ENCODE measurements around the gene MAGI1. TPM values are rescaled to one million over a fixed set of nuclear protein-coding genes. Genes with fewer than 3 reads are reported as not detected.

Gene MAGI1
- total RNA-seq, 5 donors from 2014 or later (not counting 1 experiment from before 2014, with no cell fraction given): 0.23 to 0.63 (median 0.29) TPM

- no peaks in the 10 kb centered on the region for H3K4me1 Mint-ChIP-seq
- no peaks in the 10 kb centered on the region for H3K4me1 ChIP-seq (ENCODE audit: control insufficient read depth in 1 of 2, extremely low read depth in 1 of 2, insufficient read depth in 2 of 2, low read length in 2 of 2)
- H3K9me3 Mint-ChIP-seq: peaks cover 3 to 13% (median 8%) of the 10 kb centered on the region in 3 donors
- peaks cover 0 to 3% of the 10 kb centered on the region in 2 donors for H3K27me3 Mint-ChIP-seq
- WGBS (ENCODE audit: insufficient coverage): 93% methylated on average over 2 of the region's 3 CpGs
- H3K27ac ChIP-seq (ENCODE audit: low read length): no peak overlapping the region
- no peak overlapping the region for H3K27ac Mint-ChIP-seq
- H3K36me3 Mint-ChIP-seq: no peaks in the 10 kb centered on the region
- no peaks in the 10 kb centered on the region for H3K36me3 ChIP-seq (ENCODE audit: control insufficient read depth in 2 of 2, extremely low read depth in 1 of 2, insufficient read depth in 1 of 2, low read length in 1 of 2)
- no peak overlapping the region for H3K4me3 ChIP-seq (ENCODE audit: control insufficient read depth in 1 of 2, extremely low read depth in 1 of 2, low read length in 1 of 2)
- POLR2A ChIA-PET: no interaction called here
- DNase-seq (no peak), ATAC-seq (replicated peaks in 1 of 4) (no peak)
- no peaks in the 10 kb centered on the region for H3K27me3 ChIP-seq (replicated peaks in 1 of 2; ENCODE audit: control insufficient read depth in 2 of 2, extremely low read depth in 1 of 2, insufficient read depth in 2 of 2, low read length in 1 of 2)
- H3K9me3 ChIP-seq: no peaks in the 10 kb centered on the region
- H3K4me3 Mint-ChIP-seq: no peak overlapping the region
- CTCF ChIA-PET: no interaction called here
Measured at GRCh38 chr3:65627062-65627461, 411.7 kb downstream of the MAGI1 start.

GRCh38 chr3:65625305-65625704 lies 413.4 kb downstream of the MAGI1 start:
- no peak overlapping the region for H3K27ac Mint-ChIP-seq
- no peak overlapping the region for H3K4me3 ChIP-seq (ENCODE audit: control insufficient read depth in 1 of 2, extremely low read depth in 1 of 2, low read length in 1 of 2)
- no peaks in the 10 kb centered on the region for H3K36me3 ChIP-seq (ENCODE audit: control insufficient read depth in 2 of 2, extremely low read depth in 1 of 2, insufficient read depth in 1 of 2, low read length in 1 of 2)
- ATAC-seq (replicated peaks in 1 of 4): no peak
- 0% methylated on average over 1 of the region's 3 CpGs for WGBS (ENCODE audit: insufficient coverage)
- H3K27me3 ChIP-seq (replicated peaks in 1 of 2; ENCODE audit: control insufficient read depth in 2 of 2, extremely low read depth in 1 of 2, insufficient read depth in 2 of 2, low read length in 1 of 2): no peaks in the 10 kb centered on the region
- no peaks in the 10 kb centered on the region for H3K4me1 Mint-ChIP-seq
- CTCF ChIA-PET: no interaction called here
- peaks cover 3 to 8% (median 8%) of the 10 kb centered on the region in 3 donors for H3K9me3 Mint-ChIP-seq
- no peaks in the 10 kb centered on the region for H3K27me3 Mint-ChIP-seq
- H3K27ac ChIP-seq (ENCODE audit: low read length): no peak overlapping the region
- POLR2A ChIA-PET: no interaction called here
- no peak overlapping the region for H3K4me3 Mint-ChIP-seq
- H3K4me1 ChIP-seq (ENCODE audit: control insufficient read depth in 1 of 2, extremely low read depth in 1 of 2, insufficient read depth in 2 of 2, low read length in 2 of 2): no peaks in the 10 kb centered on the region
- H3K9me3 ChIP-seq: no peaks in the 10 kb centered on the region
- no peak for DNase-seq
- H3K36me3 Mint-ChIP-seq: no peaks in the 10 kb centered on the region

DNA sequence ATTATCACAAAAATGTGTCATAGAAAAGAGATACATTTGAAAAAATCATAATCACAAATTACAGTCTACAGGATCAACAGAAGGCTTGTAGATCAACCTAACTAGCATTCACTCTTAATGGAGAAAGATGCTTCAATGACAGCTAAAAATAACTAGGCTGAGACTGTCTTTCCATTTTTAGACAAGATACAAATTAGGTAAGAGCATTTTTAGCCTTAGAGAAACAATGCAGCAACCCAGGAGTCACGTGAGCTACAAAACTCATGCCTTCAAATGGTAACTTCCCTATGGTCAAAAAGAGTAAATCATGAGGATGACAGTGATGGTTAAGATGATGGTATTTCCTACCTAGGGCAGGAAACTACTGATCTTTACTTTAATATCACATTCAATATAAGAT lies 415.4 kb downstream of the MAGI1 start:
- Histone ChIP-seq H3K4me1 (ENCODE audit: control insufficient read depth in 1 of 2, extremely low read depth in 1 of 2, insufficient read depth in 2 of 2, low read length in 2 of 2) (no peaks in the 10 kb centered on the region), H3K9me3 (no peaks in the 10 kb centered on the region), H3K27me3 (replicated peaks in 1 of 2; ENCODE audit: control insufficient read depth in 2 of 2, extremely low read depth in 1 of 2, insufficient read depth in 2 of 2, low read length in 1 of 2) (no peaks in the 10 kb centered on the region), H3K27ac (ENCODE audit: low read length) (no peak overlapping the region), H3K4me3 (ENCODE audit: control insufficient read depth in 1 of 2, extremely low read depth in 1 of 2, low read length in 1 of 2) (no peak overlapping the region), H3K36me3 (ENCODE audit: control insufficient read depth in 2 of 2, extremely low read depth in 1 of 2, insufficient read depth in 1 of 2, low read length in 1 of 2) (no peaks in the 10 kb centered on the region)
- Mint-ChIP-seq H3K4me3 (no peak overlapping the region), H3K27me3 (no peaks in the 10 kb centered on the region), H3K36me3 (no peaks in the 10 kb centered on the region), H3K9me3 (peaks cover 3 to 4% (median 3%) of the 10 kb centered on the region in 3 donors), H3K27ac (no peak overlapping the region), H3K4me1 (no peaks in the 10 kb centered on the region)
- ATAC-seq (replicated peaks in 1 of 4): no peak
- WGBS (ENCODE audit: insufficient coverage): no CpG with 5 or more reads among the region's 1 CpG
- no peak for DNase-seq
- ChIA-PET CTCF (no interaction called here), POLR2A (no interaction called here)

DNA sequence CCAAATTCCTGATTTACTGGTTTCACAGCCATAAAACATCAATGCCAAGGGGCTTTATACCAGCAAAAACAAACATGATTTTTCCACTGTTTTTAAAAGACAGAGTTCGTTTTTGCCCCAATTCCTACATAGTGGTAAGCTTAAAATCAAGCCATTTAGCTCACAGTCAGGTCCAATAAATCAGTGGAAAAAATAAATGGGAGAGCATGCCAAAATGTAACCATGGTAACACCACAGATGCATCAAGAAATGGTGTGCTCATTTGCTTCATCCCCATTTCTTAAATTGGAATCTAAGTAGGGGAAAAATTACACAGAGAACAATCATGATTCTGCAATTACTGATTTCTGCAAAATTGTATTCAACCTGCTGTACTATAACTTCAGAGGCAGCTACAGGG lies 418.8 kb downstream of the MAGI1 start:
- Histone ChIP-seq H3K9me3 (no peaks in the 10 kb centered on the region), H3K27me3 (replicated peaks in 1 of 2; ENCODE audit: control insufficient read depth in 2 of 2, extremely low read depth in 1 of 2, insufficient read depth in 2 of 2, low read length in 1 of 2) (no peaks in the 10 kb centered on the region), H3K27ac (ENCODE audit: low read length) (no peak overlapping the region), H3K36me3 (ENCODE audit: control insufficient read depth in 2 of 2, extremely low read depth in 1 of 2, insufficient read depth in 1 of 2, low read length in 1 of 2) (no peaks in the 10 kb centered on the region), H3K4me3 (ENCODE audit: control insufficient read depth in 1 of 2, extremely low read depth in 1 of 2, low read length in 1 of 2) (no peak overlapping the region), H3K4me1 (ENCODE audit: control insufficient read depth in 1 of 2, extremely low read depth in 1 of 2, insufficient read depth in 2 of 2, low read length in 2 of 2) (no peaks in the 10 kb centered on the region)
- CTCF ChIA-PET: no interaction called here
- ATAC-seq (replicated peaks in 1 of 4) (no peak), DNase-seq (no peak)
- Mint-ChIP-seq H3K9me3 (peaks cover 0 to 12% (median 3%) of the 10 kb centered on the region in 3 donors), H3K4me3 (no peak overlapping the region), H3K36me3 (no peaks in the 10 kb centered on the region), H3K27ac (no peak overlapping the region), H3K4me1 (no peaks in the 10 kb centered on the region), H3K27me3 (no peaks in the 10 kb centered on the region)
- POLR2A ChIA-PET: no interaction called here
- WGBS (ENCODE audit: insufficient coverage): no CpG with 5 or more reads among the region's 1 CpG

GRCh38 chr3:65619451-65619881 lies 419.3 kb downstream of the MAGI1 start:
- Mint-ChIP-seq H3K4me1 (no peaks in the 10 kb centered on the region), H3K27me3 (no peaks in the 10 kb centered on the region), H3K9me3 (peaks cover 0 to 11% (median 3%) of the 10 kb centered on the region in 3 donors), H3K36me3 (no peaks in the 10 kb centered on the region), H3K27ac (no peak overlapping the region), H3K4me3 (no peak overlapping the region)
- POLR2A ChIA-PET: no interaction called here
- CTCF ChIA-PET: no interaction called here
- no peaks in the 10 kb centered on the region for H3K4me1 ChIP-seq (ENCODE audit: control insufficient read depth in 1 of 2, extremely low read depth in 1 of 2, insufficient read depth in 2 of 2, low read length in 2 of 2)
- DNase-seq (no peak), ATAC-seq (replicated peaks in 1 of 4) (no peak)
- H3K27me3 ChIP-seq (replicated peaks in 1 of 2; ENCODE audit: control insufficient read depth in 2 of 2, extremely low read depth in 1 of 2, insufficient read depth in 2 of 2, low read length in 1 of 2): no peaks in the 10 kb centered on the region
- WGBS (ENCODE audit: insufficient coverage): 0% methylated on average over 2 of the region's 5 CpGs
- H3K36me3 ChIP-seq (ENCODE audit: control insufficient read depth in 2 of 2, extremely low read depth in 1 of 2, insufficient read depth in 1 of 2, low read length in 1 of 2): no peaks in the 10 kb centered on the region
- H3K4me3 ChIP-seq (ENCODE audit: control insufficient read depth in 1 of 2, extremely low read depth in 1 of 2, low read length in 1 of 2): no peak overlapping the region
- no peak overlapping the region for H3K27ac ChIP-seq (ENCODE audit: low read length)
- no peaks in the 10 kb centered on the region for H3K9me3 ChIP-seq

DNA sequence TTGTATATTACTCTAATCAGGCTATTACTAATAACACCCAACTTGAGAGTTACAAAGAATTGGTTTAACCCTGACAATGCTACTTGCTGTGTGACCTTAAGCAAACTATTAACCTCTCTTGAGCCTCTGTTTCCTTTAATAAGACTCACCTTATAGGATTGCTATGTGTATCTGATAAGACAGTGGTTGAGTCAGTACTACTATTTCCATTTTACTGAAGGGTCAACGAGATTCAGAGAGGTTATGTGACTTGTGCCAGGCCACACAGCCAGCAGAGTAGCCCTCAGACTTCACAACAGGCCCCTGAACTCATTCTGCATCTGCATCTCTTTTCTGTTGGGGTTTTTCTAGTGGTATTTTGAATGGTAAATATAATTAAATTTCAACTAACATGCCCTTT lies 420.1 kb downstream of the MAGI1 start:
- H3K27me3 Mint-ChIP-seq: no peaks in the 10 kb centered on the region
- CTCF ChIA-PET: no interaction called here
- WGBS (ENCODE audit: insufficient coverage): no CpG with 5 or more reads among the region's 1 CpG

DNA sequence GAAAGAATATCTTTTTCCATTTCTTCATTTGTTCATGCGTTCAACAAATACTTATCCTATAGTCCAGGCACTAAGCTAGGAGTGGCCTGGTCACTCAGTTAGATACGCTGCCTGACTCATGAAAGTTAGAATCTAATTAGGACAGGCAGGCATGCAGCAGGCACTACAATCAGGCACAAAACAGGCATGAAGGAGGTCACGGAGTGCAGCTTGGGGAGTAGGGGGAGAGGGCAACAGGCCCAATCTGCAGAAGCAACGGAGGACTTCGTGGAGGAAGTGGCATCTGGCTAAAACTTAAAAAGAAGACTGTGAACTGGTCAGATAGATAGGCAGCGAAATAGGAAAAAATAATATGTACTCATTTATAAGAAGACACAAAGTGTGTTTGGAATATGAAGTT lies 420.9 kb downstream of the MAGI1 start:
- H3K4me1 Mint-ChIP-seq: no peaks in the 10 kb centered on the region
- H3K9me3 Mint-ChIP-seq: peaks cover 0 to 8% (median 1%) of the 10 kb centered on the region in 3 donors
- Histone ChIP-seq H3K27ac (ENCODE audit: low read length) (no peak overlapping the region), H3K27me3 (replicated peaks in 1 of 2; ENCODE audit: control insufficient read depth in 2 of 2, extremely low read depth in 1 of 2, insufficient read depth in 2 of 2, low read length in 1 of 2) (no peaks in the 10 kb centered on the region), H3K4me3 (ENCODE audit: control insufficient read depth in 1 of 2, extremely low read depth in 1 of 2, low read length in 1 of 2) (no peak overlapping the region), H3K9me3 (no peaks in the 10 kb centered on the region), H3K36me3 (ENCODE audit: control insufficient read depth in 2 of 2, extremely low read depth in 1 of 2, insufficient read depth in 1 of 2, low read length in 1 of 2) (no peaks in the 10 kb centered on the region), H3K4me1 (ENCODE audit: control insufficient read depth in 1 of 2, extremely low read depth in 1 of 2, insufficient read depth in 2 of 2, low read length in 2 of 2) (no peaks in the 10 kb centered on the region)
- H3K27ac Mint-ChIP-seq: no peak overlapping the region
- ChIA-PET CTCF (no interaction called here), POLR2A (no interaction called here)
- no peak overlapping the region for H3K4me3 Mint-ChIP-seq
- no peak for DNase-seq
- WGBS (ENCODE audit: insufficient coverage): 89% methylated on average over 4 of the region's 6 CpGs
- no peaks in the 10 kb centered on the region for H3K36me3 Mint-ChIP-seq
- no peaks in the 10 kb centered on the region for H3K27me3 Mint-ChIP-seq
- ATAC-seq (replicated peaks in 1 of 4): no peak

More for the DNA sequence above, 420.1 kb downstream of the MAGI1 start:
- Mint-ChIP-seq H3K9me3 (peaks cover 0 to 8% (median 3%) of the 10 kb centered on the region in 3 donors), H3K36me3 (no peaks in the 10 kb centered on the region), H3K27ac (no peak overlapping the region), H3K4me1 (no peaks in the 10 kb centered on the region), H3K4me3 (no peak overlapping the region)
- Histone ChIP-seq H3K36me3 (ENCODE audit: control insufficient read depth in 2 of 2, extremely low read depth in 1 of 2, insufficient read depth in 1 of 2, low read length in 1 of 2) (no peaks in the 10 kb centered on the region), H3K27ac (ENCODE audit: low read length) (no peak overlapping the region), H3K4me3 (ENCODE audit: control insufficient read depth in 1 of 2, extremely low read depth in 1 of 2, low read length in 1 of 2) (no peak overlapping the region), H3K27me3 (replicated peaks in 1 of 2; ENCODE audit: control insufficient read depth in 2 of 2, extremely low read depth in 1 of 2, insufficient read depth in 2 of 2, low read length in 1 of 2) (no peaks in the 10 kb centered on the region), H3K9me3 (no peaks in the 10 kb centered on the region), H3K4me1 (ENCODE audit: control insufficient read depth in 1 of 2, extremely low read depth in 1 of 2, insufficient read depth in 2 of 2, low read length in 2 of 2) (no peaks in the 10 kb centered on the region)
- POLR2A ChIA-PET: no interaction called here
- ATAC-seq (replicated peaks in 1 of 4) (no peak), DNase-seq (no peak)
